ENCODE measurements around the gene ZC3H18.

ZC3H18 gene

DNA sequence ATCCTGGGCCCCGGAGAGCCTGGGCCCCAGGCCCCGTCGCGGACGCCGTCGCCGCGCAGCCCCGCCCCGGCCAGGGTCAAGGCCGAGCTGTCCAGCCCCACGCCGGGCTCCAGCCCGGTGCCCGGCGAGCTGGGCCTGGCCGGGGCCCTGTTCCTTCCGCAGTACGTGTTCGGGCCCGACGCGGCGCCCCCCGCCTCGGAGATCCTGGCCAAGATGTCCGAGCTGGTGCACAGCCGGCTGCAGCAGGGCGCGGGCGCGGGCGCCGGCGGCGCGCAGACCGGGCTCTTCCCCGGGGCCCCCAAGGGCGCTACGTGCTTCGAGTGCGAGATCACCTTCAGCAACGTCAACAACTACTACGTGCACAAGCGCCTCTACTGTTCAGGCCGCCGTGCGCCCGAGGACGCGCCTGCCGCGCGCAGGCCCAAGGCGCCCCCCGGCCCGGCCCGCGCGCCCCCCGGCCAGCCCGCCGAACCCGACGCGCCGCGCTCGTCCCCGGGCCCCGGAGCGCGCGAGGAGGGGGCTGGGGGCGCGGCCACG is 36.8 kb upstream of the ZC3H18 start:
- H3K4me3 ChIP-seq (ENCODE audit: low read depth, low read length), result no peak overlapping the region
- TF ChIP-seq, protein P1, sequence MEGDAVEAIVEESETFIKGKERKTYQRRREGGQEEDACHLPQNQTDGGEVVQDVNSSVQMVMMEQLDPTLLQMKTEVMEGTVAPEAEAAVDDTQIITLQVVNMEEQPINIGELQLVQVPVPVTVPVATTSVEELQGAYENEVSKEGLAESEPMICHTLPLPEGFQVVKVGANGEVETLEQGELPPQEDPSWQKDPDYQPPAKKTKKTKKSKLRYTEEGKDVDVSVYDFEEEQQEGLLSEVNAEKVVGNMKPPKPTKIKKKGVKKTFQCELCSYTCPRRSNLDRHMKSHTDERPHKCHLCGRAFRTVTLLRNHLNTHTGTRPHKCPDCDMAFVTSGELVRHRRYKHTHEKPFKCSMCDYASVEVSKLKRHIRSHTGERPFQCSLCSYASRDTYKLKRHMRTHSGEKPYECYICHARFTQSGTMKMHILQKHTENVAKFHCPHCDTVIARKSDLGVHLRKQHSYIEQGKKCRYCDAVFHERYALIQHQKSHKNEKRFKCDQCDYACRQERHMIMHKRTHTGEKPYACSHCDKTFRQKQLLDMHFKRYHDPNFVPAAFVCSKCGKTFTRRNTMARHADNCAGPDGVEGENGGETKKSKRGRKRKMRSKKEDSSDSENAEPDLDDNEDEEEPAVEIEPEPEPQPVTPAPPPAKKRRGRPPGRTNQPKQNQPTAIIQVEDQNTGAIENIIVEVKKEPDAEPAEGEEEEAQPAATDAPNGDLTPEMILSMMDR (IDR thresholded peaks at IDR 0.05; ENCODE audit: borderline replicate concordance, insufficient read depth, low read depth, low read length), result no peak

DNA sequence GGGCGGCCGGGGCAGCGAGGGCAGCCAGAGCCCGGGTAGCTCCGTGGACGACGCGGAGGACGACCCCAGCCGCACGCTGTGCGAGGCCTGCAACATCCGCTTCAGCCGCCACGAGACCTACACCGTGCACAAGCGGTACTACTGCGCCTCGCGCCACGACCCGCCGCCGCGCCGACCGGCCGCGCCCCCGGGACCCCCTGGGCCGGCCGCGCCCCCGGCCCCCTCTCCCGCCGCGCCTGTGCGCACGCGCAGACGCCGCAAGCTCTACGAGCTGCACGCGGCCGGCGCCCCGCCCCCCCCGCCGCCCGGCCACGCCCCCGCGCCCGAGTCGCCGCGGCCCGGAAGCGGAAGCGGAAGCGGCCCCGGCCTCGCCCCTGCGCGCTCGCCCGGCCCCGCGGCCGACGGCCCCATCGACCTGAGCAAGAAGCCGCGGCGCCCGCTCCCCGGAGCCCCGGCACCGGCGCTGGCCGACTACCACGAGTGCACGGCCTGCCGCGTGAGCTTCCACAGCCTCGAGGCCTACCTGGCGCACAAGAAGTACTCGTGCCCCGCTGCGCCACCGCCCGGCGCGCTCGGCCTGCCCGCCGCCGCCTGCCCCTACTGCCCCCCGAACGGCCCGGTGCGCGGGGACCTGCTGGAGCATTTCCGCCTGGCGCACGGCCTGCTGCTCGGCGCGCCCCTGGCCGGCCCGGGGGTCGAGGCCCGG is 36.1 kb upstream of the ZC3H18 start:
- H3K4me3 ChIP-seq (ENCODE audit: low read depth, low read length), result peak overlapping the region; percentile 81
- TF ChIP-seq, protein P1 (IDR thresholded peaks at IDR 0.05; ENCODE audit: borderline replicate concordance, insufficient read depth, low read depth, low read length), result 0 out of 2 replicates have a peak, but pooled peaks have one; percentile 13

DNA sequence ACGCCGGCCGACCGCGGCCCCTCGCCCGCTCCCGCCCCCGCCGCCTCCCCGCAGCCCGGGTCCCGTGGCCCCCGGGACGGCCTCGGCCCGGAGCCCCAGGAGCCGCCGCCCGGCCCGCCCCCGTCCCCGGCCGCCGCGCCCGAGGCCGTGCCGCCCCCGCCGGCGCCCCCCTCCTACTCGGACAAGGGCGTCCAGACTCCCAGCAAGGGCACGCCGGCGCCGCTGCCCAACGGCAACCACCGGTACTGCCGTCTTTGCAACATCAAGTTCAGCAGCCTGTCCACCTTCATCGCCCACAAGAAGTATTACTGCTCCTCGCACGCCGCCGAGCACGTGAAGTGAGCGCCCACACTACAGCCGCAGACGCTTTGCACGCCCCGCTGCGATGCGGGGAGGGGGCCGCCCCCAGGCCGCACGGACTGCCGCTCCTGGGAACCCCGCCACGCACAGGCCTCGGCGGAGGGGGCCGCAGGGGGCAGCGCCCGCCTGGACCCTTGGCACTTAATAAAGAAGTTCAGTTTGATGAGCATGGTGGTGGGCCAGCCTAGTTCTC is 35.5 kb upstream of the ZC3H18 start:
- H3K4me3 ChIP-seq (ENCODE audit: low read depth, low read length), result peak overlapping the region; percentile 81
- TF ChIP-seq, protein P1 (IDR thresholded peaks at IDR 0.05; ENCODE audit: borderline replicate concordance, insufficient read depth, low read depth, low read length), result 0 out of 2 replicates have a peak, but pooled peaks have one; percentile 8

DNA sequence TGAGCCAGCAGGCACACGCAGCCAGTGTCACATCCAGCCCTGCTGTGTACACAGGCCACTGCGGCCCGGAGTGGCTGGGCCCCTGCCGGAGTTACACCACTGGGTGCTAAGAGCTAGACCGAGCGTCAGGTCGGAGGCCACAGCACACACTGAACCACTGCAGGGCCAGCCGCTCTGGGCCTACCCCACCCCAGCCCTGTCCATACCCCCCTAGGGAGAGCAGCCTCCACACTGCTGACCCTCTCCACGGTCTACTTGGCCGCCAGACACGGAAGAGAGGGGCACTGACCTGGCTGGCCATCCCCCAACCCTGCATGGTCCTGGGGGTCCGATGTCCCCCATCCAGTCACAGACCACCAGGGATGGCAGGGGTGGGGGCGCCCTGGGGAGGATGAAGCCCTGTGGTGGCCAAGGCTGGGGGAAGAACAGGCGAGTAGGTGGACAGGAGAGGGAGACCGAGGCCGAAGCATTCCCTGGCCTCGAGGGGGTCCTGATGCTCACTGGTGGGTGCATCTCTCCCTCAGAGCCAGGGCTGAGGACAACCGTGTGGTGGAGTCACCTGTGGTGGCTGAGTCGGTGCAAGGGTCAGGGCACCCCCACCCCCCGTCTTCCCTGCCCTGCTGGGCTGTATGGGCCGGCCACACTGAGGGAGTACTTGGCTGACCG is 34.9 kb upstream of the ZC3H18 start:
- TF ChIP-seq, protein P1 (IDR thresholded peaks at IDR 0.05; ENCODE audit: borderline replicate concordance, insufficient read depth, low read depth, low read length), result no peak
- H3K4me3 ChIP-seq (ENCODE audit: low read depth, low read length), result peak overlapping the region; percentile 43

DNA sequence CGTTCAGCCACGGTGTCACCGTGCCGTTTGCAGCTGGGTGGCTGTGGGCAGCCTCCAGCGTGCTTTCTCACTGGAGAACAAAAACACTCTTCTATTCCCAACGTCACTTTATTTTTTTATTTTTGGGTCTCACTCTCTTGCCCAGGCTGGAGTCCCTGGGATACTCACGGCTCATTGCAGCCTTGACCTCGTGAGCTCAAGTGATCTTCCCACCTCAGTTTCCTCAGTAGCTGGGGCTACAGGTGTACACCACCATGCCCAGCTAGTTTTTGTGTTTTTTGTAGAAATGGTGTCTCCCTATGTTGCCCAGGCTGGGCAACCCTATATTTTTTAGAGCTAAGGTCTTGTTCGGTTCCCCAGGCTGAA is 34.4 kb upstream of the ZC3H18 start:
- TF ChIP-seq, protein P1 (IDR thresholded peaks at IDR 0.05; ENCODE audit: borderline replicate concordance, insufficient read depth, low read depth, low read length), result no peak
- H3K4me3 ChIP-seq (ENCODE audit: low read depth, low read length), result no peak overlapping the region

DNA sequence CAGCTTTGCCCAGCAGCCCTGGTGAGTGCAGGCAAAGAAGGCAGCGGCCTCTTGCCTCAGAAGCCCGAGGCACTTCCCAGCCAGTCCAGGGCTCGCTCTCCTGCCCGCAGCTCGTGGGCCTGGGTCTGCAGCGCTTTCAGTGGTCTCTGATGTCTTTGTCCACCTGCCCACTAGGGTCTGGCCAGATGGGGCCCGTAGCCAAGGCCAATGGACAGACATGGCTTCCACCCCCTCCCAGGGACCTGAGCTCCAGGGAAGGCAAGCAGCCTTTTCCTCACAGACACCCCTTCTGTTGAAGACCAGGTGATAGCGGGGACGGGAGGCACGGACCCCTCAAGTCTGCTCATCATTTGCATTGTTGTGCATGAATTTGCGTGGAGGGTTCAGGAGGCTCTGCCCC is 33.7 kb upstream of the ZC3H18 start:
- TF ChIP-seq, protein P1 (IDR thresholded peaks at IDR 0.05; ENCODE audit: borderline replicate concordance, insufficient read depth, low read depth, low read length), result no peak
- no peak overlapping the region for H3K4me3 ChIP-seq (ENCODE audit: low read depth, low read length)
